OCI-LY7 (cell line): ENCODE data around the gene MTF1. TPM values are rescaled to one million over a fixed set of nuclear protein-coding genes. Genes with fewer than 3 reads are reported as not detected.
"Not testable (repeated sequence)": the region's sequence is repeated elsewhere in the genome, so short reads cannot be mapped to it uniquely, and the experiment has no call there.

Experiments used
- BruUV-seq: library from RNA; stranded (reverse); fragments of 400-500 nt; replicated peaks from 2 replicates; lab custom pipeline; 2021; lab: Mats Ljungman, UMichigan
- CTCF ChIA-PET: fragments of 300-600 bp; sonication (Branson Sonifier 250); formaldehyde crosslinking; loops from one replicate; lab custom pipeline; 2022; ENCODE audit warnings: antibody characterized with exemption; ENCODE audit not compliant: unreplicated experiment; lab: Charles Lee
- POLR2A ChIA-PET: fragments of 300-600 bp; sonication (Branson Sonifier 250); formaldehyde crosslinking; loops from one replicate; lab custom pipeline; 2022; ENCODE audit warnings: antibody characterized with exemption; lab: Charles Lee
- DNase-seq: peaks from one replicate; pipeline ENCODE4 v3.0.0-alpha.2; 2015; ENCODE audit warnings: low spot score
- H2AFZ ChIP-seq: fragments of 200-600 bp; sonication (generic), shearing (Covaris generic); 2 replicates; pipeline ENCODE4 v1.6.1; 2014; ENCODE audit warnings: mild to moderate bottlenecking, antibody characterized with exemption, low read length, moderate library complexity
- H3K27ac ChIP-seq: fragments of 200-600 bp; sonication (generic); 2 replicates; pipeline ENCODE4 v1.5.1; 2014; ENCODE audit warnings: mixed run types, low read depth, mild to moderate bottlenecking, moderate library complexity, low read length, inconsistent platforms; ENCODE audit not compliant: poor library complexity, severe bottlenecking
- H3K36me3 ChIP-seq: fragments of 200-600 bp; sonication (generic); 2 replicates; pipeline ENCODE4 v1.6.1; 2014; ENCODE audit warnings: mild to moderate bottlenecking, antibody characterized with exemption, low read length, moderate library complexity, mixed read lengths; ENCODE audit not compliant: insufficient read depth
- H3K4me1 ChIP-seq: fragments of 200-600 bp; sonication (generic); 2 replicates; pipeline ENCODE4 v1.5.1; 2014; ENCODE audit warnings: mild to moderate bottlenecking, low read length; ENCODE audit not compliant: insufficient read depth, poor library complexity, severe bottlenecking
- H3K4me2 ChIP-seq: fragments of 200-600 bp; sonication (generic); 2 replicates; pipeline ENCODE4 v1.6.1; 2014; ENCODE audit warnings: mild to moderate bottlenecking, low read length
- H3K4me3 ChIP-seq: fragments of 200-600 bp; sonication (generic); 2 replicates; pipeline ENCODE4 v1.5.1; 2014; ENCODE audit warnings: mild to moderate bottlenecking, low read depth, low read length; ENCODE audit not compliant: poor library complexity, severe bottlenecking
- H3K79me2 ChIP-seq: fragments of 200-600 bp; sonication (generic); 2 replicates; pipeline ENCODE4 v1.6.1; 2016; ENCODE audit warnings: low read depth, mild to moderate bottlenecking, low read length, moderate library complexity, mixed read lengths; ENCODE audit not compliant: insufficient read depth
- H3K9me2 ChIP-seq: fragments of 200-600 bp; sonication (generic); 2 replicates; pipeline ENCODE4 v1.6.1; 2016; ENCODE audit warnings: mild to moderate bottlenecking, low read length, mixed read lengths; ENCODE audit not compliant: insufficient read depth
- H3K9me3 ChIP-seq: fragments of 200-600 bp; sonication (generic); 2 replicates; pipeline ENCODE4 v1.6.1; 2014; ENCODE audit warnings: mild to moderate bottlenecking, mixed run types, low read length, mixed read lengths
- H4K20me1 ChIP-seq: fragments of 200-600 bp; sonication (generic); 2 replicates; pipeline ENCODE4 v1.6.1; 2014; ENCODE audit warnings: mild to moderate bottlenecking, antibody characterized with exemption, low read length, moderate library complexity, mixed read lengths; ENCODE audit not compliant: insufficient read depth
- EZH2phosphoT487 ChIP-seq: fragments of 200-600 bp; sonication (generic); IDR thresholded peaks from 2 replicates; pipeline ENCODE4 v1.6.1; 2018; ENCODE audit warnings: low read depth, borderline replicate concordance, mild to moderate bottlenecking, mixed run types, antibody characterized with exemption, low read length, moderate library complexity, mixed read lengths
- intact Hi-C: fragments of 100-400 bp; cut with micrococcal nuclease; formaldehyde crosslinking; loops from one replicate; pipeline ENCODE4 v1.10.0; 2022; ENCODE audit not compliant: unreplicated experiment
- total RNA-seq, 2 experiments: library from RNA; depleted of rRNA in 1 of 2; stranded (reverse); fragments of >200 nt in 1 of 2; shearing (Covaris generic) in 1 of 2; gene quantifications; 2 replicates each; pipeline ENCODE4 v1.2.3, GENCODE V29; 2014 to 2022
- TF ChIP-seq, protein P1 (sequence below): fragments of 200-600 bp; sonication (generic); conservative IDR thresholded peaks from 2 replicates; pipeline ENCODE4 v1.5.1; 2014; ENCODE audit warnings: mild to moderate bottlenecking, antibody characterized with exemption, low read length, moderate library complexity, mixed read lengths

Gene MTF1
- total RNA-seq, 2 experiments from 2014 or later = 1.8 to 16.5 TPM

DNA sequence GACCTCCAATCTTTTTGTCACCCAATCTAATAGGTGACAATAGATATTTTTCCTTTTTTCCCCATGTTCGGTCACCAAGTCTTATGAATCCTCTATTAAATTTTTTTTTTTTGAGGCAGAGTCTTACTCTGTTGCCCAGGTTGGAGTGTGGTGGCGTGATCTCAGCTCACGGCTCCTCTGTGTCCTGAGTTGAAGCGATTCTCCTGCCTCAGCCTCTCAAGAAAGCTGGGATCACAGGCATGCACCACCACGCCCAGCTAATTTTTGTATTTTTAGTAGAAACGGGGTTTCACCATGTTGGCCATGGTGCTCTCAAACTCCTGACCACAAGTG is 42.5 kb upstream of the MTF1 start:
- Histone ChIP-seq H3K79me2 (peaks cover 26% of the 10 kb centered on the region; the same call in 1 of the 2 replicates), H3K4me2 (peak overlapping the region; percentile 32), H2AFZ (no peak overlapping the region), H3K27ac (peak overlapping the region; percentile 56), H4K20me1 (no peaks in the 10 kb centered on the region), H3K9me2 (no peaks in the 10 kb centered on the region), H3K4me3 (no peak overlapping the region), H3K36me3 (peaks cover 70% of the 10 kb centered on the region), H3K4me1 (peaks cover 17% of the 10 kb centered on the region), H3K9me3 (peaks cover 19% of the 10 kb centered on the region)
- ChIA-PET POLR2A (interaction anchor here (2.0 kb wide), 1 partner anchor 25 kb away, joined by 6 read pairs; no protein-coding TSS in a partner anchor), CTCF (no interaction called here)
- intact Hi-C loops = no loop called here
- TF ChIP-seq, protein P1, sequence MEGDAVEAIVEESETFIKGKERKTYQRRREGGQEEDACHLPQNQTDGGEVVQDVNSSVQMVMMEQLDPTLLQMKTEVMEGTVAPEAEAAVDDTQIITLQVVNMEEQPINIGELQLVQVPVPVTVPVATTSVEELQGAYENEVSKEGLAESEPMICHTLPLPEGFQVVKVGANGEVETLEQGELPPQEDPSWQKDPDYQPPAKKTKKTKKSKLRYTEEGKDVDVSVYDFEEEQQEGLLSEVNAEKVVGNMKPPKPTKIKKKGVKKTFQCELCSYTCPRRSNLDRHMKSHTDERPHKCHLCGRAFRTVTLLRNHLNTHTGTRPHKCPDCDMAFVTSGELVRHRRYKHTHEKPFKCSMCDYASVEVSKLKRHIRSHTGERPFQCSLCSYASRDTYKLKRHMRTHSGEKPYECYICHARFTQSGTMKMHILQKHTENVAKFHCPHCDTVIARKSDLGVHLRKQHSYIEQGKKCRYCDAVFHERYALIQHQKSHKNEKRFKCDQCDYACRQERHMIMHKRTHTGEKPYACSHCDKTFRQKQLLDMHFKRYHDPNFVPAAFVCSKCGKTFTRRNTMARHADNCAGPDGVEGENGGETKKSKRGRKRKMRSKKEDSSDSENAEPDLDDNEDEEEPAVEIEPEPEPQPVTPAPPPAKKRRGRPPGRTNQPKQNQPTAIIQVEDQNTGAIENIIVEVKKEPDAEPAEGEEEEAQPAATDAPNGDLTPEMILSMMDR = no peak
- no peak for TF ChIP-seq EZH2phosphoT487
- no TSS peak for BruUV-seq
- no peak for DNase-seq

DNA sequence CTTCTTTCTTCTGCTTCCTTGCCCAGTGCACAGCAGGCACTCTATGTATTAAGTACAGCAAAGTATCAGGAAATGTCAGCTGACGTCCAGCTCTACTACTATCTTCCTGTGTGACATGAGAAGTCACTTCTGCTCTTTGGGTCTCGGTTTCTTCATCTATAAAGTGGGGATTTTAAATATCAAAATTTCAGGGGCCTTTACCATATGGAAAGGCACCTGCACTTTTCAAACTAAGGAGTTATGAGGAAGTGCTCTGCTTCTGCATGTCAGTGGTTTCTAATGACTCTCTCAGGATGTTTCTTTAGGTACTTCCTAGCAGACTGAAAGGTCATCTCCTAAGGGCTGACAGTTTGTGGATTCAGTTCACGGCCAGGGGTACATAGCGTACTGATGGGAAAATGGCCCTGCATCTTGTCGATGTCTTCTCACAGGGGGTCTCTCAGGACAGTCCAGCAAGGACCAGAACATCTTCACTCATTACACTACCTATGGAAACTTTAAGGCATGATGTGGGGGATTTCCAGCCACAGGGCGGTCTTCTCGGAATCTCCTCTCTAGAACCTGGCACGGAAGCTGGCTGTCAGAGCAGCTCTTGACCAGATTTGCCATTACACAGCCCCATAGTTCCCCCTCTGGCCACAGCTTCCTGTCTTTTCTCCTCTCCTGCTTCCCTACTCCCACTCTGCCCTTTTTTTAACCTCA is 42.0 kb upstream of the MTF1 start:
- Histone ChIP-seq H3K36me3 (peaks cover 64% of the 10 kb centered on the region), H3K4me2 (peak overlapping the region; percentile 32), H3K9me3 (peaks cover 17% of the 10 kb centered on the region), H3K4me1 (peaks cover 17% of the 10 kb centered on the region), H3K4me3 (no peak overlapping the region), H3K9me2 (no peaks in the 10 kb centered on the region), H2AFZ (no peak overlapping the region), H4K20me1 (no peaks in the 10 kb centered on the region), H3K27ac (peak overlapping the region; percentile 56), H3K79me2 (peaks cover 26% of the 10 kb centered on the region; the same call in 1 of the 2 replicates)
- intact Hi-C loops = no loop called here
- TF ChIP-seq, protein P1 = no peak
- CTCF ChIA-PET = no interaction called here
- POLR2A ChIA-PET = interaction anchor here (2.0 kb wide), 1 partner anchor 26 kb away, joined by 6 read pairs; no protein-coding TSS in a partner anchor
- no TSS peak for BruUV-seq
- DNase-seq = peak; percentile 48

DNA sequence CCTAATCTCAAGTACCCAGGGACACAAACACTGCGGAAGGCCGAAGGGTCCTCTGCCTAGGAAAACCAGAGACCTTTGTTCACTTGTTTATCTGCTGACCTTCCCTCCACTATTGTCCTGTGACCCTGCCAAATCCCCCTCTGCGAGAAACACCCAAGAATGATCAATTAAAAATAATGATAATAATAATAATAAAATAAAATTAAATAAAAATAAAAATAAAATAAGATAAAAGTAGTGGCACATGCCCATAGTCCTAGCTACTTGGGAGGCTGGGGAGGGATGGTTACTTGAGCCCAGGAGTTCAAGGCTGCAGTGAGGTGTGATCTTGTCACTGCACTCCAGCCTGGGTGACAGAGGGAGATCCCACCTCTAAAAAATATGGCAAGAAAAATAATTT is 38.2 kb upstream of the MTF1 start:
- H4K20me1 ChIP-seq, DNase-seq, H2AFZ ChIP-seq, H3K27ac ChIP-seq, CTCF ChIA-PET, H3K9me3 ChIP-seq, H3K4me3 ChIP-seq, H3K4me2 ChIP-seq, intact Hi-C loops, POLR2A ChIA-PET, BruUV-seq, H3K9me2 ChIP-seq: not testable (repeated sequence)
- Histone ChIP-seq H3K36me3 (peaks cover 37% of the 10 kb centered on the region), H3K79me2 (peaks cover 12% of the 10 kb centered on the region; the same call in 1 of the 2 replicates), H3K4me1 (peaks cover 26% of the 10 kb centered on the region)
